Measurements from ENCODE around the gene C17orf100. TPM values are rescaled to one million over a fixed set of nuclear protein-coding genes. Genes with fewer than 3 reads are reported as not detected.

Gene C17orf100
- total RNA-seq, 1 donor from 2014 or later, result 0.46 TPM

DNA sequence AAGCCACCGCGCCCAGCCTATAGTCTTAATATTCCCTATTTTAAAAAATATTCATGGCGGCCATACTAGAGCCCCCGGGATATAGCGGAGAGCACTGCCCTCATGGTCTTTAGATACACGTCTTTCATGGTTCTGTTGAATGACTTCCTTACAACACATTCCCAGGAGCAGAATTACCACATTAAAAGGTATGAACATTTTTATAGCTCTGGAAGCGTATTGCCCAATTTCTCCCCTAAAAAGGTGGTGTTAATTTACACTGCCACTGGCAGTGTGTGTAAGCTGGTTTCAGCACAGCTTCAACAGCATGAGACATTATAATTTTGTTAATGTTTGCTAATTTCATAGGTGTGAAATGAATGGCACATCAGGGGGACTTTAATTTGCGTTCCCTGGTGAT lies 19.0 kb downstream of the C17orf100 start:
- TF ChIP-seq, protein P1, sequence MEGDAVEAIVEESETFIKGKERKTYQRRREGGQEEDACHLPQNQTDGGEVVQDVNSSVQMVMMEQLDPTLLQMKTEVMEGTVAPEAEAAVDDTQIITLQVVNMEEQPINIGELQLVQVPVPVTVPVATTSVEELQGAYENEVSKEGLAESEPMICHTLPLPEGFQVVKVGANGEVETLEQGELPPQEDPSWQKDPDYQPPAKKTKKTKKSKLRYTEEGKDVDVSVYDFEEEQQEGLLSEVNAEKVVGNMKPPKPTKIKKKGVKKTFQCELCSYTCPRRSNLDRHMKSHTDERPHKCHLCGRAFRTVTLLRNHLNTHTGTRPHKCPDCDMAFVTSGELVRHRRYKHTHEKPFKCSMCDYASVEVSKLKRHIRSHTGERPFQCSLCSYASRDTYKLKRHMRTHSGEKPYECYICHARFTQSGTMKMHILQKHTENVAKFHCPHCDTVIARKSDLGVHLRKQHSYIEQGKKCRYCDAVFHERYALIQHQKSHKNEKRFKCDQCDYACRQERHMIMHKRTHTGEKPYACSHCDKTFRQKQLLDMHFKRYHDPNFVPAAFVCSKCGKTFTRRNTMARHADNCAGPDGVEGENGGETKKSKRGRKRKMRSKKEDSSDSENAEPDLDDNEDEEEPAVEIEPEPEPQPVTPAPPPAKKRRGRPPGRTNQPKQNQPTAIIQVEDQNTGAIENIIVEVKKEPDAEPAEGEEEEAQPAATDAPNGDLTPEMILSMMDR (IDR thresholded peaks at IDR 0.05; ENCODE audit: insufficient read depth, low read length, poor library complexity, severe bottlenecking), result no peak
- Histone ChIP-seq H3K27me3 (ENCODE audit: control insufficient read depth, insufficient read depth, low read length) (peaks cover 9% of the 10 kb centered on the region), H3K4me3 (ENCODE audit: low read depth, low read length) (no peak overlapping the region), H3K36me3 (ENCODE audit: control insufficient read depth, insufficient read depth, low read length) (no peaks in the 10 kb centered on the region)
- no peak for DNase-seq (ENCODE audit: low read depth)

DNA sequence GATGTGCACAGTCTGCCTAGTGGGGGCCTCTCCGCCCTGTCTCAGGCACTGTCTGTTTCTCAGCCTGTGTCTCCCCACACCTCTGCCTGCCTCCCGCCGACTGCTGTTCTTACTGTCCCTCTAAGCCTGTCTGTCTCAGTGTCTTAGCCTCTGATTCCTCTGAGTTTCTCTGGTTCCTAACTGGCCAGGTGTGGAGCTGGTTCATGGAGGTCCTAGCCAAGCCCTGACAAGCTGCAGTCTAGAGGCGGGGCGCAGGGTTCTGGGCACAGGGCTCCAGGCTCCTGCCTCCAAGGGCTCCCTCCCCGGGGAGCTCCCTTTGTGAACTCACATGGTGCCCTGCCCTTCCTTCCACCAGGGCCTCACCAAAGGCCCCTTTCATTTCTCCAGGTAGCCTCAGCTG lies 19.4 kb downstream of the C17orf100 start:
- TF ChIP-seq, protein P1 (IDR thresholded peaks at IDR 0.05; ENCODE audit: insufficient read depth, low read length, poor library complexity, severe bottlenecking), result no peak
- Histone ChIP-seq H3K36me3 (ENCODE audit: control insufficient read depth, insufficient read depth, low read length) (no peaks in the 10 kb centered on the region), H3K27me3 (ENCODE audit: control insufficient read depth, insufficient read depth, low read length) (peaks cover 10% of the 10 kb centered on the region), H3K4me3 (ENCODE audit: low read depth, low read length) (no peak overlapping the region)
- no peak for DNase-seq (ENCODE audit: low read depth)

DNA sequence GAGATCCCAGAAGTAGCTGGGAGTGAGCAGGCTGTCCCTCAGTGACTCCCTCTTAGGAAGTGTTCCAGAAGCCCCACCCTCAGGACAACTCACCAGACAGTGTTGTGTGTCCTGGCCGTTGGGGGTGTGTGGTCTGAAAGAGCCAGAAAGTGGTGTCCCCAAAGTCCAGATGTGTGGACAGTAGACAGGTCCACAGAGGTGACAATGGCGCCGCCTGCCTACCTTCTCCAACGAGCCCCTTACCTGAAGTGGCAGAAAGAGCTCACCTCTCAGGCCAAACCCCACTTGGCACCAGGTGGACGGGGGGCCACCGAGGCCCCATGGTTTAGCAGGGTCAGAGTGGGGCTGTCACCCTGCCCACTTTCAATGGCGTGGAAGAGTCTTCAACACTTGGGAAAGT lies 19.9 kb downstream of the C17orf100 start:
- TF ChIP-seq, protein P1 (IDR thresholded peaks at IDR 0.05; ENCODE audit: insufficient read depth, low read length, poor library complexity, severe bottlenecking), result no peak
- H3K27me3 ChIP-seq (ENCODE audit: control insufficient read depth, insufficient read depth, low read length), result peaks cover 11% of the 10 kb centered on the region
- DNase-seq (ENCODE audit: low read depth), result no peak
- no peaks in the 10 kb centered on the region for H3K36me3 ChIP-seq (ENCODE audit: control insufficient read depth, insufficient read depth, low read length)
- H3K4me3 ChIP-seq (ENCODE audit: low read depth, low read length), result no peak overlapping the region

DNA sequence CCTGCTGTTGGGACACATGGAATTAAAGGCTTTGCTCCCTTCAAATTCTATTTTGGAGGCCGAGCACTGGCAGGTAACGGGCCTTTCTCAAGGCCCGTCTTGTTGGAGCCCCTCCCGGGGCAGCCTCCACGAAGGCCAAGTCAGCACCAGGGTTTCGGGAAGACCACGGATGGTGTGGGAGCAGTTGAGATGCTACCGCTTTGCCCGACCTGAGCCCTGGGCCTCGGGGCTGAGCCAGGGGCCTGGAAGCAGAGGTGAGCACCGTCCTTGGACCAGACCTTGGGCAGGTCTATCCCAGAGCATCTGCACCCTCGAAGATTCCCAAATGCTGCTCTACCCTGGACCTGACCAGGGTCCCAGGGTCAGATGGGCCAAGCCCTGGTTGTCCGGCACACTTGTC lies 23.0 kb downstream of the C17orf100 start:
- TF ChIP-seq, protein P1 (IDR thresholded peaks at IDR 0.05; ENCODE audit: insufficient read depth, low read length, poor library complexity, severe bottlenecking), result no peak
- no peak for DNase-seq (ENCODE audit: low read depth)
- Histone ChIP-seq H3K27me3 (ENCODE audit: control insufficient read depth, insufficient read depth, low read length) (peaks cover 21% of the 10 kb centered on the region), H3K36me3 (ENCODE audit: control insufficient read depth, insufficient read depth, low read length) (no peaks in the 10 kb centered on the region), H3K4me3 (ENCODE audit: low read depth, low read length) (no peak overlapping the region)

DNA sequence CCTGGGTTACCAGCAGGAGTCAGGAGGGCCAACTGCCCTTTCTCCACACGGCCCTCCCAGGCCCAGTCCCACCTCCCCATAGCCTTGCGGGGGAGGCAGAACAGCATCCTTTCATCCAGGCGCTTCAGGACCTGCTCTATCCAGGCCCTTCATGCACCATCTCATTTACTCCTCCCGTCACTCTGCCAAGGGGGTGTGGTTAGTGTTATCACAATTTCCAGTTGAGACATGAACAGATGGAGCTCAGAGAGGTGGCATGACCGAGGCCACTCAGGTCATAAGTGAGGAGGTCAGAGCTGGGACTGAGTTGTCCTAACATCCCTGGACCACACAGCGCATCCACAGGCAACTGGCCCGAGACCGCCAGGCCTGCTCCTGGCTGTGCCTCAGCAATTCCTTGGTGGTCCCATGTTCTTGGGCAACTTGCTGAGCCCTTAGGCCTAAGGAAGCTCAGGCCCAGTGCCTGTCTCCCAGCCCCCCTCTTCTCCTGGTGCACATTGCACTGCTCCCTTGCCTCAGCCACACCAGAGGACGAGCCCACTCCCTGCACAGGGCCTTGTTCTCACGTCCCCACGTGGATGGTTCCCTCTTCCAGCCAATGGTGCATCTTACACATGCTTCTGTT lies 23.8 kb downstream of the C17orf100 start:
- no peaks in the 10 kb centered on the region for H3K36me3 ChIP-seq (ENCODE audit: control insufficient read depth, insufficient read depth, low read length)
- TF ChIP-seq, protein P1 (IDR thresholded peaks at IDR 0.05; ENCODE audit: insufficient read depth, low read length, poor library complexity, severe bottlenecking), result no peak
- no peak for DNase-seq (ENCODE audit: low read depth)
- peaks cover 21% of the 10 kb centered on the region for H3K27me3 ChIP-seq (ENCODE audit: control insufficient read depth, insufficient read depth, low read length)
- H3K4me3 ChIP-seq (ENCODE audit: low read depth, low read length), result no peak overlapping the region

DNA sequence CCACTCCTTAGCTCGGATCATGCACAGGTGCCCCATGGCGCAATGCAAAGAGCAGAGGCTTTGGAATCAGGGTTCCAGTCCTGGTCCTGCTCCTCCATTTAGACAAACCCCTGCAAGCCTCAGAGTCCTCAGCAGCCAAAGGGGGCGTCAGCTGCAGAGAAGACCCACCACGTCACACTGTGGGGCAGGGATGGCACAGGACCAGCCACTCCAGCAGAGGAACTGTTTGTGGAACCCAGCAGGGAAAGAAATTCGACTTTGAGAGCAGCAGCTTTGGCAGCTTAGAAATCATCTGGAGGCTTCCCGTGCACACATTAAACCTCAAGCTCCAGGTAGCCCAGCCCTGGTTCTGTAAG lies 25.2 kb downstream of the C17orf100 start:
- TF ChIP-seq, protein P1 (IDR thresholded peaks at IDR 0.05; ENCODE audit: insufficient read depth, low read length, poor library complexity, severe bottlenecking), result no peak
- DNase-seq (ENCODE audit: low read depth), result no peak
- no peak overlapping the region for H3K4me3 ChIP-seq (ENCODE audit: low read depth, low read length)
- no peaks in the 10 kb centered on the region for H3K36me3 ChIP-seq (ENCODE audit: control insufficient read depth, insufficient read depth, low read length)
- peaks cover 21% of the 10 kb centered on the region for H3K27me3 ChIP-seq (ENCODE audit: control insufficient read depth, insufficient read depth, low read length)
